Measurements from ENCODE around the gene AGAP1.

AGAP1 gene

GRCh38 chr2:235492850-235493344 lies 946 bp upstream of the AGAP1 start:
- no peak for TF ChIP-seq TAF1 (IDR thresholded peaks at IDR 0.05; ENCODE audit: borderline replicate concordance, low read depth, low read length)
- TF ChIP-seq POLR2AphosphoS5 (IDR thresholded peaks at IDR 0.05; ENCODE audit: low read depth, low read length): no peak
- TF ChIP-seq POLR2A (IDR thresholded peaks at IDR 0.05; ENCODE audit: low read depth, low read length): no peak
- FAIRE-seq (no peak), DNase-seq (ENCODE audit: insufficient read length) (no peak)

GRCh38 chr2:235493402-235493774 lies 455 bp upstream of the AGAP1 start:
- no peak for TF ChIP-seq TAF1 (IDR thresholded peaks at IDR 0.05; ENCODE audit: borderline replicate concordance, low read depth, low read length)
- no peak for TF ChIP-seq POLR2A (IDR thresholded peaks at IDR 0.05; ENCODE audit: low read depth, low read length)
- TF ChIP-seq POLR2AphosphoS5 (IDR thresholded peaks at IDR 0.05; ENCODE audit: low read depth, low read length): no peak
- DNase-seq (ENCODE audit: insufficient read length) (no peak), FAIRE-seq (no peak)

GRCh38 chr2:235494716-235495372 lies 1.0 kb downstream of the AGAP1 start:
- no peak for FAIRE-seq
- no peak for TF ChIP-seq TAF1 (IDR thresholded peaks at IDR 0.05; ENCODE audit: borderline replicate concordance, low read depth, low read length)
- TF ChIP-seq POLR2AphosphoS5 (IDR thresholded peaks at IDR 0.05; ENCODE audit: low read depth, low read length): no peak
- TF ChIP-seq POLR2A (IDR thresholded peaks at IDR 0.05; ENCODE audit: low read depth, low read length): no peak
- no peak for DNase-seq (ENCODE audit: insufficient read length)

- FAIRE-seq (no peak), DNase-seq (ENCODE audit: insufficient read length) (no peak)
- TF ChIP-seq TAF1 (IDR thresholded peaks at IDR 0.05; ENCODE audit: borderline replicate concordance, low read depth, low read length) (no peak), POLR2AphosphoS5 (IDR thresholded peaks at IDR 0.05; ENCODE audit: low read depth, low read length) (no peak), POLR2A (IDR thresholded peaks at IDR 0.05; ENCODE audit: low read depth, low read length) (no peak)
These were observed 1.8 kb downstream of the AGAP1 start for GRCh38 chr2:235495373-235496238.

GRCh38 chr2:235496239-235496621 lies 2.4 kb downstream of the AGAP1 start:
- DNase-seq (ENCODE audit: insufficient read length) (no peak), FAIRE-seq (no peak)

GRCh38 chr2:235497096-235497495 lies 3.3 kb downstream of the AGAP1 start:
- no peak for DNase-seq (ENCODE audit: insufficient read length)
- TF ChIP-seq POLR2AphosphoS5 (IDR thresholded peaks at IDR 0.05; ENCODE audit: low read depth, low read length) (no peak), TAF1 (IDR thresholded peaks at IDR 0.05; ENCODE audit: borderline replicate concordance, low read depth, low read length) (no peak), POLR2A (IDR thresholded peaks at IDR 0.05; ENCODE audit: low read depth, low read length) (no peak)
- no peak for FAIRE-seq

More at GRCh38 chr2:235496239-235496621, 2.4 kb downstream of the AGAP1 start:
- no peak for TF ChIP-seq POLR2A (IDR thresholded peaks at IDR 0.05; ENCODE audit: low read depth, low read length)
- no peak for TF ChIP-seq POLR2AphosphoS5 (IDR thresholded peaks at IDR 0.05; ENCODE audit: low read depth, low read length)
- TF ChIP-seq TAF1 (IDR thresholded peaks at IDR 0.05; ENCODE audit: borderline replicate concordance, low read depth, low read length): no peak

GRCh38 chr2:235498541-235498940 lies 4.7 kb downstream of the AGAP1 start:
- FAIRE-seq (no peak), DNase-seq (ENCODE audit: insufficient read length) (no peak)
- TF ChIP-seq POLR2A (IDR thresholded peaks at IDR 0.05; ENCODE audit: low read depth, low read length) (no peak), POLR2AphosphoS5 (IDR thresholded peaks at IDR 0.05; ENCODE audit: low read depth, low read length) (no peak), TAF1 (IDR thresholded peaks at IDR 0.05; ENCODE audit: borderline replicate concordance, low read depth, low read length) (no peak)

GRCh38 chr2:235498946-235499812 lies 5.3 kb downstream of the AGAP1 start:
- DNase-seq (ENCODE audit: insufficient read length) (no peak), FAIRE-seq (no peak)
- TF ChIP-seq POLR2A (IDR thresholded peaks at IDR 0.05; ENCODE audit: low read depth, low read length) (no peak), TAF1 (IDR thresholded peaks at IDR 0.05; ENCODE audit: borderline replicate concordance, low read depth, low read length) (no peak), POLR2AphosphoS5 (IDR thresholded peaks at IDR 0.05; ENCODE audit: low read depth, low read length) (no peak)

GRCh38 chr2:235500110-235500760 lies 6.4 kb downstream of the AGAP1 start:
- TF ChIP-seq POLR2A (IDR thresholded peaks at IDR 0.05; ENCODE audit: low read depth, low read length) (no peak), POLR2AphosphoS5 (IDR thresholded peaks at IDR 0.05; ENCODE audit: low read depth, low read length) (no peak), TAF1 (IDR thresholded peaks at IDR 0.05; ENCODE audit: borderline replicate concordance, low read depth, low read length) (no peak)
- DNase-seq (ENCODE audit: insufficient read length): no peak
- no peak for FAIRE-seq

- TF ChIP-seq POLR2A (IDR thresholded peaks at IDR 0.05; ENCODE audit: low read depth, low read length): no peak
- TF ChIP-seq TAF1 (IDR thresholded peaks at IDR 0.05; ENCODE audit: borderline replicate concordance, low read depth, low read length): no peak
- no peak for TF ChIP-seq POLR2AphosphoS5 (IDR thresholded peaks at IDR 0.05; ENCODE audit: low read depth, low read length)
- FAIRE-seq (no peak), DNase-seq (ENCODE audit: insufficient read length) (no peak)
These were observed 7.2 kb downstream of the AGAP1 start for GRCh38 chr2:235500761-235501672.

Measured in GM12892 (cell line).